Esophagus (tissue), 2 donors: ENCODE measurements around the gene NAT16. TPM values are rescaled to one million over a fixed set of nuclear protein-coding genes. Genes with fewer than 3 reads are reported as not detected.

Experiments
- H3K27ac ChIP-seq, 2 donors: one replicate each; pipeline ENCODE4 v1.5.1; 2013; ENCODE audit warnings: low read depth in 2 of 2, mild to moderate bottlenecking in 2 of 2, inconsistent platforms in 1 of 2, low read length in 1 of 2, moderate library complexity in 1 of 2
- H3K27me3 ChIP-seq, 2 donors: one replicate each; pipeline ENCODE4 v1.6.1; 2013; ENCODE audit warnings: low read length in 2 of 2, control low read depth in 1 of 2, mild to moderate bottlenecking in 1 of 2; ENCODE audit not compliant: insufficient read depth in 2 of 2, control insufficient read depth in 1 of 2
- H3K36me3 ChIP-seq, 2 donors: one replicate each; pipeline ENCODE4 v1.6.1; 2013; ENCODE audit warnings: low read length in 1 of 2; ENCODE audit not compliant: control insufficient read depth in 2 of 2, insufficient read depth in 2 of 2
- H3K4me1 ChIP-seq, 2 donors: one replicate each; pipeline ENCODE4 v1.6.1; 2013; ENCODE audit warnings: low read length in 1 of 2; ENCODE audit not compliant: control insufficient read depth in 2 of 2, insufficient read depth in 2 of 2
- H3K4me3 ChIP-seq, 2 donors: one replicate each; pipeline ENCODE4 v1.5.1; 2013; ENCODE audit warnings: low read length in 2 of 2, mild to moderate bottlenecking in 2 of 2, low read depth in 1 of 2, moderate library complexity in 1 of 2
- H3K9me3 ChIP-seq, 2 donors: one replicate each; pipeline ENCODE4 v1.6.1; 2013; ENCODE audit warnings: mild to moderate bottlenecking in 2 of 2, low read depth in 1 of 2, low read length in 1 of 2, moderate library complexity in 1 of 2; ENCODE audit not compliant: control insufficient read depth in 2 of 2, insufficient read depth in 1 of 2
- WGBS, 2 donors: extraction: QIAGEN DNeasy Blood & Tissue Kit; methylation state at CpG; one replicate each; pipeline ENCODE4 v1.1.7; 2013; 5-methylcytosine and 5-hydroxymethylcytosine counted together
- polyA plus RNA-seq, 2 donors: library from polyadenylated mRNA; stranded (reverse); fragments of 200-250 nt; gene quantifications; one replicate each; pipeline ENCODE4 v1.2.3, GENCODE V29; 2013
- donor health status: healthy with polysubstance abuse.
- donor health status: Bipolar disorder and iron deficiency.

Gene NAT16
- polyA plus RNA-seq, 2 donors: not detected

DNA sequence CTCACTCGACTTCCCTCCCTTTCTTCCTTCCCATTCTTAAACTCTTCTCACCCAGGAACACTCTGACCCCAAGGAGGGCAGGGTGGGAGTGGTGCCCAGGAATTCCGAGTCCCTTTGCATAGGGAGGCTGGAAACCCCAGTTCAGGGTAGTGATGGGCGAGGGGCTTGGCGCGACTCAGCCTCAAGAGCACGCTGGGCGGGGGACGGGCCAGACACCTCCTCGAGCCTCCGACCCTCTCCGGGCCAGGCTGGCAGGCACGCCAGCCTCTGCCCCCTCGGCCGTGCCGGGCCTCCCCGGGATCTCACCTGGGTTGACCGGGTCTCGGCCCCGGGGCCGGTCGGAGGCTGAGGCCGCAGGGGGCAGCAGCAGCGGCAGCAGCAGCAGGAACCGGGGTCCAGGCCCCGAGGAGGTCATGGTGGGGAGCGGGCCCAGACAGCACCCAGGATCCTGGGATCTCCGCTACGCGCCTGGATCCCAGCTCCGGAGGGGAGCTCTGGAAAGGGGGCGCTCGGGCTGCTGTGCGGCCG is 36.8 kb upstream of the NAT16 start:
- Histone ChIP-seq H3K9me3 (no peaks in the 10 kb centered on the region), H3K4me3 (peak overlapping the region; percentile 69 to 87), H3K27me3 (no peaks in the 10 kb centered on the region), H3K27ac (peak overlapping the region; percentile 12 to 67), H3K4me1 (peaks cover 0 to 8% of the 10 kb centered on the region in 2 donors), H3K36me3 (peaks cover 3 to 4% of the 10 kb centered on the region in 2 donors)
- 0 to 1% methylated on average over 34 of the region's 34 CpGs for WGBS, 2 donors

DNA sequence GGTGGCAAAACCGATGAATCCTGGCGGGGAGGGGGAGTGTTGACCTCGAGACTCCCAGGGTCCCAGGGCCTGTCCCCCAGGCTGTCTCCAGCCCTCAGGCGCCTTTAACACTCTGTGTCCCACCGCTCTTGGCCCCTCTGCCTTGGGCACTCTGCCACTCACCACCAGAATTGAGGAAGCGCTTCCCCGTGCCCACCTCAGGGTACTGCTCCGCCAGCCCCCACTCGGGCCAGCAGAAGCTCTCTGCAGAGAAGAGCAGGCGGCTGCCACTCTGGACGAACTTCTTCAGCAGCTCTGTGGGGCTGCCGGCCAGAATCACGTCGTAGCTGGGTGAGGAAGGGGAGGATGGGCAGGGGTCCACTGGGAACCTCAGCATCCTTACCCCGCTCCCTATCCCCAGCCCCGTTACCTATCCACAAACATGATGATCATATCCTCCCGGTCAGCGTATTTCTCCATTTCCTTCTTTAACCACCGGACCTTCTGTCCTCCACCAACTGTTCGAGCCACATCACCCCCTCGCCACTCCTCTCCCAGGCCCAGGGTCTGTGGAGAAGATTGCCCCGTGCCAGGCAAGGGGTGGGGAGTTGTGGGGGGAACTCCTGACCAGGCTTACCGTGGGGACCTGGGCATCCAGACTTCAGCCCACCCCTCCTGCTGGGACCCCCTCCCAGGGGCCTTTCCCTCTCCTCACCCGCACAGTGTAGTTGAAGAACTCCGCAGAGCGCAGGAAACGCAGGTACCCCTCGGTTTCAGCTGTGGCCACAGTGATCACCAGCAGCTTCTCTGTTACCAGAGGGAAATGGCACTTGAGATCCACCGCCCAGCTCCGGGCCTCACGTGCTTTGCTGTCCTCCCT is 36.1 kb upstream of the NAT16 start:
- WGBS, 2 donors: 68 to 69% methylated on average over 30 to 31 of the region's 31 CpGs
- H3K4me1 ChIP-seq: peaks cover 0 to 8% of the 10 kb centered on the region in 2 donors
- H3K27ac ChIP-seq: no peak overlapping the region
- H3K36me3 ChIP-seq: peaks cover 4 to 11% of the 10 kb centered on the region in 2 donors
- no peaks in the 10 kb centered on the region for H3K27me3 ChIP-seq
- H3K4me3 ChIP-seq: peak overlapping the region; percentile 69 to 87
- H3K9me3 ChIP-seq: no peaks in the 10 kb centered on the region

DNA sequence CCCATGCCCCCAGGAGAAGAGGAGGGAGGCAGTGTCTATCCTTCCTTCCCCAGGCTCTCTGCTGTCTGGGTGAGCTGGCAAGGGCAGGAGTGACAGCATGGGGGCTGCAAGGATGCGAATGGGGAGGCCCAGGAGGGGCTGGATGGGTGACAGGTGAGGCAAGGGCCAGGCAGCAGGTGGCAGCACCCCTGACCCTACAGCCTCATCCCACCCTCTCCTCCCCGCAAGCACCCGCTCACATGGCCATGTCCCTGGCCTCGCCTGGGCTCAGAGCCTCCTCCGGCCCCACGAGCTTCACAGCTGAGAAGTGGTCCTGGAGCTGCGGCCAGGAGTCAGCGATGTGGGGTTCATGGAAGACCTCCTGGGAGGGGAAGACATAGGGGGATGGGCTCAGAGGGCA is 31.9 kb upstream of the NAT16 start:
- WGBS, 2 donors: 94 to 96% methylated on average over 7 to 8 of the region's 8 CpGs
- H3K4me3 ChIP-seq: no peak overlapping the region
- H3K36me3 ChIP-seq: peaks cover 4 to 22% of the 10 kb centered on the region in 2 donors
- peaks cover 0 to 8% of the 10 kb centered on the region in 2 donors for H3K4me1 ChIP-seq
- no peaks in the 10 kb centered on the region for H3K9me3 ChIP-seq
- no peak overlapping the region for H3K27ac ChIP-seq
- no peaks in the 10 kb centered on the region for H3K27me3 ChIP-seq

DNA sequence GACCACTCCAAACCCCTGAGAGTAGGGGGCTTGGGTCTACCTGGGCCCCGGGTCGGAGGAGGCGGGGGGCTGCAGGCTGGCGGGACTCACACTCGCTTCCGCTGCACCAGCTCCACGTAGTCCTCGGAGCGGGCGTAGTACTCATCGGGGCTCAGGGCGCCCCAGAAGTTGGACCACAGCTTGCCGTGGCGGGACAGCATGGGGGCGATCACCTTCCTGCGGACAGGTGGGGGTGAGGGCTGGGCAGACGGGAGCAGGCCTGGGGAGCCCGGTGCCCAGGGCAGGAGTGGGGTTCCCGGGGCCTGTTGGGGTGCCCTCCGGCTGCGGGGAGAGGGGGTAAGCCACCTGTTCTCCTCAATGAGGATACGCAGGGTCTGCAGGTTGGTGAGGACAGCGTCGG is 31.4 kb upstream of the NAT16 start:
- Histone ChIP-seq H3K9me3 (no peaks in the 10 kb centered on the region), H3K27me3 (no peaks in the 10 kb centered on the region), H3K4me1 (peaks cover 0 to 4% of the 10 kb centered on the region in 2 donors), H3K4me3 (no peak overlapping the region), H3K27ac (no peak overlapping the region), H3K36me3 (peaks cover 4 to 22% of the 10 kb centered on the region in 2 donors)
- WGBS, 2 donors: 96 to 97% methylated on average over 24 of the region's 24 CpGs

DNA sequence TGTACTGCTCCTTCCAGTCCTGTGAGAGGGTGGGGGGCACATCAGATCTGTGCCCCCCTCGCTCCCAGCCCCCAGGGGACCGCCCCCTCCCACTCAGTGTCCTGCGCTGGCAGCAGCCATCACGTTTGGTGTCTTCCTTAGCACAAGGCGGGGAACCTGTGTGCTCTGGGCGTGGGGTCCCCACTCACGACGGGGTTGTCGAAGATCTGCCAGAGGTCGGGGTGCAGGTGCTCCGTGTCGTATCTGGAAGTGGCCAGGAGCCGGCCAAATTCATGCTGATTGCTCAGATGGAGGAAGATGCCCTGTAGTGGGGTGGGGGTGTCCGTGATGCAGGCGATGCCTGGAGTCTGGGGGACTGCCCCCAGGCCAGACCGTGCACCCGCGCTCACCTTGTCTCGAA is 30.1 kb upstream of the NAT16 start:
- no peaks in the 10 kb centered on the region for H3K9me3 ChIP-seq
- H3K27ac ChIP-seq: no peak overlapping the region
- H3K36me3 ChIP-seq: peaks cover 4 to 22% of the 10 kb centered on the region in 2 donors
- no peaks in the 10 kb centered on the region for H3K27me3 ChIP-seq
- no peak overlapping the region for H3K4me3 ChIP-seq
- no peaks in the 10 kb centered on the region for H3K4me1 ChIP-seq
- WGBS, 2 donors: 93 to 97% methylated on average over 19 of the region's 19 CpGs

DNA sequence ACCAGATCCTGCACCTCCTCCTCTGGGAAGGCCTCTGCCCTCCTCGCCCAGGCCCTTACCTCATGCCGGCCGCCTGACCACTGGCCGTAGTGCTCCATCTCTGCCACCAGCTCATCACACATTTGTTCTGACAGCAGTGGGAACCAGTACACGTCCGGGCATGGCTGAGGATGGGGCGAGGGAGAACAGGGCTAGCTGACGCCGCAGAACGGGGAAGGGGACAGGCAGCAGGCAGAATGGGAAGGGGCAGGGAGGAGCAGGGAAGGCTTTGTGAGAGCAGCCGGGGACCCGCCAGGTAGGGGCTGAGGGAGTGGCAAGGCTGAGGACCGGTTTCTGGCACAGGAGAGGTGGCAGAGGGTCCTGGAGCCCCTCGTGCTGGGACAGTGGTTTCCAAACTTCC is 28.7 kb upstream of the NAT16 start:
- Histone ChIP-seq H3K36me3 (peaks cover 4 to 22% of the 10 kb centered on the region in 2 donors), H3K27me3 (no peaks in the 10 kb centered on the region), H3K27ac (no peak overlapping the region), H3K4me3 (no peak overlapping the region), H3K9me3 (no peaks in the 10 kb centered on the region), H3K4me1 (no peaks in the 10 kb centered on the region)
- 89 to 94% methylated on average over 14 of the region's 14 CpGs for WGBS, 2 donors

DNA sequence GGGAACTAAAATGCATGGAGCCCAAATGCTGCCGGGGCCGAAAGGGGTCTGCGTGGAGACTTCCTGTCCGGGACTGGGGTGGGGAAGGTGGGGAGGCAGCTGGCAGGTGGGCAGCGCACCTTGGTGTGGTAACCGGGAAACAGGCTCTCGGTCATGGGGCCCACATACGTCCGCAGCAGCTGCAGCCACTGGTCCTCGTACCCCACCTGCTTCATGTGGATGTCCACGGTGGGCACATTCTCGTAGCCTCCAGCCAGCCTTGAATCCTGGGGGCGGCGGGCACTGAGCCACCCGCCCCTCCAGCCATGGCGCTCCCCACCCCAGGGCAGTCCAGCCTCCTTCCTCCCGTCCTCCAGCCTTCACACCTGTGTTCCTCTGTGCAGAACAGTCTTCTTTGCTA is 27.4 kb upstream of the NAT16 start:
- 91 to 93% methylated on average over 17 of the region's 17 CpGs for WGBS, 2 donors
- peaks cover 0 to 9% of the 10 kb centered on the region in 2 donors for H3K27me3 ChIP-seq
- no peak overlapping the region for H3K27ac ChIP-seq
- no peaks in the 10 kb centered on the region for H3K9me3 ChIP-seq
- no peak overlapping the region for H3K4me3 ChIP-seq
- H3K36me3 ChIP-seq: peaks cover 4 to 22% of the 10 kb centered on the region in 2 donors
- no peaks in the 10 kb centered on the region for H3K4me1 ChIP-seq

DNA sequence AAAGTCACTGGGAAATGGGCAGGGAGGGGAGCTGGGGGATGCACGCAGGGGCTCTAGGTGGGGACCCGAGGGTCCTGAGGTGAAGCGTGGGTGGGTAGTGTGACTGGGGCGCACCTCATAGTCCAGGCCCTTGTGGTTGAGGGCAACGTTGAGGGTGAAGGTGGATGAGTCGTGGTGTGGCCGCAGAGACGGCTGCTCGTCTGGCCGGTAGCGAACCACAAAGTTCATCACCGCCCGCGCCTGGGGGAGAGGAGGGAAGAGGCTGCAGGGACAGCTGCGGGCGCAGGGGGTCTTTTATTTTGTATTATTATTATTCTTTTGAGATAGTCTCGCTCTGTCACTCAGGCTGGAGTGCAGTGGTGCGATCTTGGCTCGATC is 26.6 kb upstream of the NAT16 start:
- WGBS, 2 donors: 83 to 85% methylated on average over 19 of the region's 19 CpGs

DNA sequence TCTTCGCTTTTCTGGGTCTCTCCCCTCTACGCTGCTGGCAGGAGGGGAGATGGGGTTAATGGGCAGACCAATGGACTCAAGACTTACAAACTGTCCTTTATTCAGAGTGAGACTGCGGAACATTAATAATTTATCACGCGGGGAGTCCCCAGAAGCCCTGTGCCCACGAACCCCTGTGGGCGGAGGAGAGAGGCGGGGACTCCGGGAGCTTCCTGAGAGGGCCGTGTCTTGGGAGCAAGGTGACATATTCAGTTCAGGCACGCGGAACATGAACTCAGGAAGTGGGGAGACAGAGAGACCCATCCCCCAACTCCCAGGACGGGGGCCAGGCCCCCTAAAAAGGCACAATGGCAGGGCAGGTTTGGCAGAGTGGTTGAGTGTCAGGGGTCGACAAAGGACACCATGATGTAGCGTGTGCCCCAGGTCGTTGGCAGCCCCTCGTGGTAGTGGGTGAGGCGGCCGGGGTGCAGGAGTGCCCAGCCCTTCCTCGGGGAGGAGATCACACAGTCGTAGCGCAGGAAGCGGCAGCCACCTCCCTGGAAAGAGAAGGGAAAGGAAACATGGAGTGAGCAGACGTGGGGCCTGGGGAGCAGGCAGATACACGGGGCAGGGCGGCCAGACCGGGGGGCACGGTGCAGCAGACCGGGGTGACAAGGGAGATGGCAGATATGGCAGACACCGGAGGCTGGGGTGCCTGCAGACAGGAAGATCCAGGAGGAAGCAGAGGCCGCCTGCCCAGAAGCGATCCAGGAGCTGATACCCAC is 26.0 kb upstream of the NAT16 start:
- no peaks in the 10 kb centered on the region for H3K9me3 ChIP-seq
- H3K36me3 ChIP-seq: peaks cover 0 to 11% of the 10 kb centered on the region in 2 donors
- no peak overlapping the region for H3K27ac ChIP-seq
- peaks cover 0 to 19% of the 10 kb centered on the region in 2 donors for H3K27me3 ChIP-seq
- 82 to 86% methylated on average over 32 of the region's 32 CpGs for WGBS, 2 donors
- no peak overlapping the region for H3K4me3 ChIP-seq
- H3K4me1 ChIP-seq: peaks cover 0 to 7% of the 10 kb centered on the region in 2 donors

More for the DNA sequence above, 26.6 kb upstream of the NAT16 start:
- H3K36me3 ChIP-seq: peaks cover 0 to 15% of the 10 kb centered on the region in 2 donors
- peaks cover 0 to 5% of the 10 kb centered on the region in 2 donors for H3K4me1 ChIP-seq
- no peak overlapping the region for H3K27ac ChIP-seq
- H3K4me3 ChIP-seq: no peak overlapping the region
- no peaks in the 10 kb centered on the region for H3K9me3 ChIP-seq
- peaks cover 0 to 17% of the 10 kb centered on the region in 2 donors for H3K27me3 ChIP-seq
